ENCODE measurements around the gene KCNQ1. TPM values are rescaled to one million over a fixed set of nuclear protein-coding genes. Genes with fewer than 3 reads are reported as not detected.

KCNQ1 gene
- total and polyA plus RNA-seq, 9 of the 15 experiments (the other 6 are each of a cell fraction or from before 2014, with no cell fraction given): 0.44 TPM; not detected in 8

GRCh38 chr11:2800655-2801531, 356.1 kb downstream of the KCNQ1 start:
- no peaks in the 10 kb centered on the region for H4K20me1 ChIP-seq (replicated peaks; ENCODE audit: control insufficient read depth, insufficient read depth, low read length)
- no peaks in the 10 kb centered on the region for H3K79me2 ChIP-seq (ENCODE audit: control insufficient read depth, insufficient read depth, low read length)
- intact Hi-C loops (cut with micrococcal nuclease) (no loop called here), in situ Hi-C loops (cut with MboI) (no loop called here)
- 77% methylated on average over 12 of the region's 12 CpGs for WGBS (ENCODE audit: insufficient coverage, low coverage, missing lambda C conversion rate)
- no peak overlapping the region for H3K4me3 ChIP-seq
- H3K4me2 ChIP-seq (ENCODE audit: insufficient read depth, low read length): no peak overlapping the region
- H3K9me1 ChIP-seq (ENCODE audit: control insufficient read depth, insufficient read depth, low read length): peaks cover 4% of the 10 kb centered on the region
- FAIRE-seq: no peak
- H3K9ac ChIP-seq (ENCODE audit: insufficient read depth in 1 of 2, low read depth in 2 of 2, low read length in 2 of 2): 0 out of 4 replicates have a peak overlapping the region, but pooled peaks of 1 of the 2 experiments have one; percentile 10
- no peak overlapping the region for H3K27ac ChIP-seq (ENCODE audit: extremely low read depth, low read depth, low read length)
- H3K4me1 ChIP-seq (replicated peaks in 1 of 2; ENCODE audit: control insufficient read depth in 2 of 2, insufficient read depth in 2 of 2, low read length in 2 of 2): peaks cover 11 to 80% of the 10 kb centered on the region in 2 experiments; a peak in 4 of 5 replicates
- H2AFZ ChIP-seq (ENCODE audit: low read depth, low read length): no peak overlapping the region
- no peak for ATAC-seq
- TF ChIP-seq CBFA2T2 (conservative IDR thresholded peaks at IDR 0.05): no peak
- TF ChIP-seq ZNF76 (CRISPR knock-in tag; IDR thresholded peaks at IDR 0.05; ENCODE audit: borderline replicate concordance): no peak
- TF ChIP-seq GTF2E2 (tag; IDR thresholded peaks at IDR 0.05): no peak
- TF ChIP-seq FOXJ2 (tag; IDR thresholded peaks at IDR 0.05): no peak
- TF ChIP-seq ZNF551 (CRISPR knock-in tag; IDR thresholded peaks at IDR 0.05): no peak
- CTCF ChIA-PET (ENCODE audit: low intra/inter-chr PET ratio): interaction anchor here (0.6 kb wide), 1 partner anchor 261 kb away, joined by 4 read pairs; no protein-coding TSS in a partner anchor
- DNase-seq (ENCODE audit: extremely low read depth in 1 of 4, low spot score in 3 of 4): no peak
- POLR2A ChIA-PET: interaction anchor here (0.6 to 1.4 kb wide), 4 partner anchors 10 to 238 kb away, joined by 3 to 6 read pairs (median 4); no protein-coding TSS in a partner anchor
- H3K36me3 ChIP-seq (ENCODE audit: control insufficient read depth, insufficient read depth, low read length): no peaks in the 10 kb centered on the region
- no peaks in the 10 kb centered on the region for H3K9me3 ChIP-seq (replicated peaks; ENCODE audit: control insufficient read depth, insufficient read depth, low read depth, low read length)
- 0 out of 5 replicates have a peak, but pooled peaks cover 2 to 5% of the 10 kb centered on the region in 2 experiments for H3K27me3 ChIP-seq (ENCODE audit: control insufficient read depth in 2 of 2, insufficient read depth in 2 of 2, low read length in 2 of 2)
- no TSS peak for BruUV-seq (replicated peaks)
